Esophagus squamous epithelium (tissue), 5 donors: ENCODE results near the gene C15orf62. TPM values are rescaled to one million over a fixed set of nuclear protein-coding genes. Genes with fewer than 3 reads are reported as not detected.
A peak's percentile ranks its signal among the peaks of the same experiment; 100 is the strongest.

ENCODE experiments used
- DNase-seq: peaks from one replicate; lab custom pipeline; 2025; lab: John Stamatoyannopoulos, UW
- H3K27ac ChIP-seq, 4 donors: fragments of 200-600 bp; sonication (generic); one replicate each; pipeline ENCODE4 v1.5.1; 2016 to 2019; ENCODE audit warnings: mild to moderate bottlenecking in 1 of 4
- H3K27me3 ChIP-seq, 4 donors: fragments of 200-600 bp; sonication (generic); 1 replicate in 3 of 4; 2 replicates in 1 of 4; pipeline versions ENCODE4 v1.5.1 to v1.6.0; 2017 to 2021; ENCODE audit warnings: antibody characterized with exemption in 1 of 4
- H3K36me3 ChIP-seq, 3 donors: fragments of 200-600 bp; sonication (generic); one replicate each; pipeline ENCODE4 v1.5.1; 2016 to 2019
- H3K4me1 ChIP-seq, 3 donors: fragments of 200-600 bp; sonication (generic); one replicate each; pipeline ENCODE4 v1.5.1; 2017 to 2019
- H3K4me3 ChIP-seq, 4 donors: fragments of 200-600 bp; sonication (generic); 1 replicate in 3 of 4; 2 replicates in 1 of 4; pipeline ENCODE4 v1.5.1; 2016 to 2019; ENCODE audit warnings: mild to moderate bottlenecking in 2 of 4, moderate library complexity in 1 of 4
- H3K9me3 ChIP-seq, 3 donors: fragments of 200-600 bp; sonication (generic); one replicate each; pipeline ENCODE4 v1.5.1; 2016 to 2019
- POLR2A ChIP-seq, 4 donors: fragments of 450-650 bp; IDR thresholded peaks; one replicate each; pipeline ENCODE4 v1.6.1; 2017; ENCODE audit warnings: antibody characterized with exemption in 4 of 4, mild to moderate bottlenecking in 4 of 4, moderate library complexity in 3 of 4
- WGBS, 2 donors: methylation state at CpG; one replicate each; pipeline ENCODE4 v1.1.5; 2018; 5-methylcytosine and 5-hydroxymethylcytosine counted together
- intact Hi-C: fragments of 100-400 bp; cut with DNase I; formaldehyde crosslinking; loops from one replicate; pipeline ENCODE4 v1.15.0; 2022
- total RNA-seq, 4 donors: library from RNA; depleted of rRNA; stranded (reverse); fragments of >200 nt; gene quantifications; one replicate each; pipeline ENCODE4 v1.1.0, GENCODE V29; 2016
- TF ChIP-seq, protein P1 (sequence below), 6 experiments: fragments of 450-650 bp in 4 of 6; fragments of 200-600 bp in 2 of 6; sonication (generic) in 2 of 6; IDR thresholded peaks; one replicate each; pipeline ENCODE4 v1.5.1; 2016 to 2019; ENCODE audit warnings: antibody characterized with exemption in 6 of 6, mild to moderate bottlenecking in 4 of 6, moderate library complexity in 4 of 6
- donor health status: DM: yes; HTN: yes; CAD: no.

C15orf62 gene
- total RNA-seq, 4 donors from 2014 or later, result 11.3 to 44.3 (median 22.2) TPM

DNA sequence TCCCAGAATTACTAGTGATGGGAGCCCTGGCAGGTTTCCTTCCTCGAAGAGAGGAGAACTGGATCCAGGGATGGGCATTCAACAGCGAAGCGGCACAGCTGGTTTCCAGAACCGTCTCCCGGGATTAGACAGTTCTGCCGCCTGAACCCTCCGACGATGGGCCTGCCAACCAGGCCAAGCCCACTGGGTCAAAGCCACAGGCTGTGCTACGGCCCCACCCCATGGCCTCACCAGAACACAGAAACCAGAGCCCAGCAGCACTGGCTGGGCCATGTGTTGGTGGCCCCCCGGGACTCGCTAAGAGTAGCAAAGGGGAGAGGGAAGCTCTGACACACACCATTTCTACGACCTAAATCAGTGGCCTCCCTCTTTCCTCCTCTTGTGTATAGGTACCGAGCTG, 2.2 kb downstream of the C15orf62 start:
- Histone ChIP-seq H3K27me3 (no peaks in the 10 kb centered on the region), H3K9me3 (no peaks in the 10 kb centered on the region), H3K4me3 (peak overlapping the region in 2 of 4 donors; percentile 45 to 48), H3K36me3 (peaks cover 16 to 75% (median 30%) of the 10 kb centered on the region in 3 donors), H3K27ac (peak overlapping the region in 3 of 4 donors; percentile 14 to 88 (median 29)), H3K4me1 (peaks cover 42 to 79% (median 45%) of the 10 kb centered on the region in 3 donors)
- intact Hi-C loops, result no loop called here
- WGBS, 2 donors, result 60 to 62% methylated on average over 1 to 7 of the region's 13 CpGs
- TF ChIP-seq, protein P1, sequence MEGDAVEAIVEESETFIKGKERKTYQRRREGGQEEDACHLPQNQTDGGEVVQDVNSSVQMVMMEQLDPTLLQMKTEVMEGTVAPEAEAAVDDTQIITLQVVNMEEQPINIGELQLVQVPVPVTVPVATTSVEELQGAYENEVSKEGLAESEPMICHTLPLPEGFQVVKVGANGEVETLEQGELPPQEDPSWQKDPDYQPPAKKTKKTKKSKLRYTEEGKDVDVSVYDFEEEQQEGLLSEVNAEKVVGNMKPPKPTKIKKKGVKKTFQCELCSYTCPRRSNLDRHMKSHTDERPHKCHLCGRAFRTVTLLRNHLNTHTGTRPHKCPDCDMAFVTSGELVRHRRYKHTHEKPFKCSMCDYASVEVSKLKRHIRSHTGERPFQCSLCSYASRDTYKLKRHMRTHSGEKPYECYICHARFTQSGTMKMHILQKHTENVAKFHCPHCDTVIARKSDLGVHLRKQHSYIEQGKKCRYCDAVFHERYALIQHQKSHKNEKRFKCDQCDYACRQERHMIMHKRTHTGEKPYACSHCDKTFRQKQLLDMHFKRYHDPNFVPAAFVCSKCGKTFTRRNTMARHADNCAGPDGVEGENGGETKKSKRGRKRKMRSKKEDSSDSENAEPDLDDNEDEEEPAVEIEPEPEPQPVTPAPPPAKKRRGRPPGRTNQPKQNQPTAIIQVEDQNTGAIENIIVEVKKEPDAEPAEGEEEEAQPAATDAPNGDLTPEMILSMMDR (IDR thresholded peaks at IDR 0.05), result no peak
- no peak for TF ChIP-seq POLR2A (IDR thresholded peaks at IDR 0.05)
- DNase-seq, result no peak

DNA sequence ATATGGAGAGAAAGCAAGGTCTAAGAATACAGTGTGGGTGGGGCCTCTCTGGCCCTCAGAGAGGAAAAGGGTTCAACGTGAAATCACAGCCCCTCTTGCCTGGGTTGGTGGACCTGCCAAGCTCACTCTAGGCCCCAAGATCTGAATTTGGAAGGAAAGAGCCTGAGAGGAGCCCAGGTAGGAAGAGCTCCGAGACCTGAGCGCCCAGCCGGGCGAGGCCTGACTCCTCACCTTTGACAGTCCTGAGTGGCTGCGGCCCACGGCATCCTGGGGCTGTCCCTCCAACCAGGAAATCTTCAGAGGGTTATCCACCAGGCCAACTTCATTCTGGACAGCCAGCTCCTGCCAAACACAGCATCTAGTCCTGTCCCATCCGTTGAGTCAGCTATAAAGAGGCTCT, 3.7 kb downstream of the C15orf62 start:
- intact Hi-C loops, result no loop called here
- WGBS, 2 donors, result 94 to 98% methylated on average over 5 to 8 of the region's 8 CpGs
- Histone ChIP-seq H3K9me3 (no peaks in the 10 kb centered on the region), H3K27me3 (no peaks in the 10 kb centered on the region), H3K36me3 (peaks cover 9 to 76% (median 26%) of the 10 kb centered on the region in 3 donors), H3K4me3 (no peak overlapping the region), H3K27ac (peak overlapping the region in 1 of 4 donors; percentile 14), H3K4me1 (peaks cover 29 to 72% (median 36%) of the 10 kb centered on the region in 3 donors)
- no peak for TF ChIP-seq POLR2A (IDR thresholded peaks at IDR 0.05)
- TF ChIP-seq, protein P1 (IDR thresholded peaks at IDR 0.05), result no peak
- DNase-seq, result no peak

DNA sequence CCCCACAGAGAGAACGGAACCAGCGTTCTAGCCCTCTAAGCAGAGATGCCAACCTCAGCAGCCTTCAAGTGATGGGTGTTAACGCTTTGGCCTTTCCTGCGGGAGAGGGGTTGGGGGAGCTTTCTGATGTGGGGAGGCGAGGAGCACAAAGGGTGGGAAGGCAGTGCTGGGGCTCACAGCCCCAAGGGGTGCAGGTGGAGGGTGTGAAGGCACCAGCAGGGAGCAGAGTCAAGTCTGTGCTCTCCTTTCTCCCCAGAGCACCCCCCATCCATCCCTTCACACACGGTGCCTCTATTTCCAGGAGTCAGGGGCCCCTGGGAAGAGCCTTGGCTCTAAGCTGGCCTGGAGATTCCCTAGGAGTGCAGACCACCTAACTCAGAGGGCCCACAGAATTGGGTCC, 4.1 kb downstream of the C15orf62 start:
- WGBS, 2 donors, result 100% methylated on average over 2 of the region's 6 CpGs; no CpG with 5 or more reads in 1 of the 2 donors
- no peaks in the 10 kb centered on the region for H3K27me3 ChIP-seq
- intact Hi-C loops, result no loop called here
- peaks cover 25 to 68% (median 32%) of the 10 kb centered on the region in 3 donors for H3K4me1 ChIP-seq
- H3K27ac ChIP-seq, result no peak overlapping the region
- DNase-seq, result no peak
- peaks cover 10 to 80% (median 26%) of the 10 kb centered on the region in 3 donors for H3K36me3 ChIP-seq
- H3K4me3 ChIP-seq, result no peak overlapping the region
- H3K9me3 ChIP-seq, result no peaks in the 10 kb centered on the region
- no peak for TF ChIP-seq POLR2A (IDR thresholded peaks at IDR 0.05)
- TF ChIP-seq, protein P1 (IDR thresholded peaks at IDR 0.05), result no peak

DNA sequence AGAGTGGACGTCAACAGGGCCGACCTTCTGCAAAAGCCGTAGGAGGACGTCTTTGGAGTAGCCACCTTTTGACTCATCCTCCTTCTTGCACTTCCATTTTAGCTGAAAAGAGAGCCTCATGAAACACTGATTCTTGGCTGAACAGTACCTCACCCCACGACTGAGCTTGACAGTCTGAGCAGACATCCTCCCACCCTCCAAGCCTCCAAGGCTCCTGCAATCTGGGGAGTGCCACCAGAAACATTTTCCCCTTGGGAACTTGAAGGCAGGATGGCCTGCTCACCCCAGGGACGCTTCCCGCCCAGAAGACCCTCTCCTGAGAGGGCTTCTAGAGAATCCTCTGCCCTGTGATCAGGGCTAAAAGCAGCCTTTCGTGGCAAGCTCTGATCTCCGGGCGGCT, 5.2 kb downstream of the C15orf62 start:
- Histone ChIP-seq H3K9me3 (no peaks in the 10 kb centered on the region), H3K27ac (peak overlapping the region in 1 of 4 donors; percentile 88), H3K27me3 (no peaks in the 10 kb centered on the region), H3K36me3 (peaks cover 13 to 91% (median 26%) of the 10 kb centered on the region in 3 donors), H3K4me1 (peaks cover 14 to 57% (median 24%) of the 10 kb centered on the region in 3 donors), H3K4me3 (no peak overlapping the region)
- intact Hi-C loops, result no loop called here
- no peak for TF ChIP-seq POLR2A (IDR thresholded peaks at IDR 0.05)
- TF ChIP-seq, protein P1 (IDR thresholded peaks at IDR 0.05), result no peak
- no peak for DNase-seq
- 89 to 97% methylated on average over 4 to 5 of the region's 10 CpGs for WGBS, 2 donors

DNA sequence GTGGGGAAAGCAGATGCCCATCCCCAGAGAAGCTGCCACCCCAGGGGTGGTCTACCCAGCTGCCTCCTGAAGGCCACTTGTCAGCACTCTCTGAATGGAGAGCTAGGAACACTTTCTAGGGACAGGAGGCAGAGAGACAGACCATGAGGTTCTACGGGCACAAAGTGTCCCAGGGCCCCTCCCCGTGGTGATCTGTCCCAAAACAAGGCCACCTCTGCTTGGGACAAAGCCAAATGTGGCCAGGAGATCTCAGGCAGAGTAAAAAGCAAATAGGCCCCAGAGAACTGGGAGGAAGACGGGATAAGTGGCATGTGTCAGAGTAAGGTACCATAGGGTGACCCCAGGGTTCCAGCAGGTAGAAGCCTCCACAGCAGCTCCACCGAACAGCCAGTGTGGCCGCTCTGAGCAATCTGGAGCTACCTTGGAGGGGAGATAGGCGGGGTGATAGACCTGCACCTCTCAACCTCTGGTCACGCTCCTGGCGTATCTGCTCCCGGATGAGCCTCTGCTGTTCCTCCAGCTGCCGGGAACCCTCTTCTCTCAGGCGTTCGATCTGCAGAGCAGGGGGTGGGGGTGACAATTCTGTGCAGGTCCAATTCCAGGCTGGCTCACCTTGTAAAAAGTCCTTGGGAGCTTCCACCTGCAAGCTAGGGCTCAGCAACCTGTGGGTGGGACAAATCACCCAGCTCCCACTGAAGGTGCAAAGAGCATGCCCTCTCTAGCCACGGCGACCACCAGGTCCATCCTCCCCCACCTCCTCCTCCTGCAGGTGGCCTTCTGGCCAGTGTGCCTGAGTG, 6.2 kb downstream of the C15orf62 start:
- TF ChIP-seq POLR2A (IDR thresholded peaks at IDR 0.05), result no peak
- TF ChIP-seq, protein P1 (IDR thresholded peaks at IDR 0.05), result no peak
- intact Hi-C loops, result no loop called here
- peak overlapping the region in 3 of 4 donors; percentile 22 to 34 (median 26) for H3K4me3 ChIP-seq
- peaks cover 13 to 95% (median 26%) of the 10 kb centered on the region in 3 donors for H3K36me3 ChIP-seq
- WGBS, 2 donors, result 89 to 90% methylated on average over 6 to 10 of the region's 14 CpGs
- no peaks in the 10 kb centered on the region for H3K27me3 ChIP-seq
- peak overlapping the region; percentile 67 to 88 (median 77) for H3K27ac ChIP-seq
- H3K4me1 ChIP-seq, result peaks cover 5 to 47% (median 21%) of the 10 kb centered on the region in 3 donors
- no peaks in the 10 kb centered on the region for H3K9me3 ChIP-seq
- DNase-seq, result no peak
